HTR-8/SVneo (cell line): ENCODE measurements around the gene SCART1.
"Not testable (repeated sequence)": the region's sequence is repeated elsewhere in the genome, so short reads cannot be mapped to it uniquely, and the experiment has no call there.

Experiments used
- DNase-seq: peaks from one replicate; pipeline ENCODE4 v3.0.0; 2011; ENCODE audit warnings: low spot score, mixed read lengths; ENCODE audit not compliant: insufficient read length
- FAIRE-seq: peaks from 2 replicates; lab custom pipeline; 2011; peaks lifted over from hg19 to GRCh38; lab: Jason Lieb, UNC

Gene SCART1

GRCh38 chr10:133431888-133432613, 21.7 kb upstream of the SCART1 start:
- FAIRE-seq = not testable (repeated sequence)

GRCh38 chr10:133432789-133433188, 21.0 kb upstream of the SCART1 start:
- FAIRE-seq, DNase-seq: not testable (repeated sequence)

More at GRCh38 chr10:133431888-133432613, 21.7 kb upstream of the SCART1 start:
- not testable (repeated sequence) for DNase-seq

DNA sequence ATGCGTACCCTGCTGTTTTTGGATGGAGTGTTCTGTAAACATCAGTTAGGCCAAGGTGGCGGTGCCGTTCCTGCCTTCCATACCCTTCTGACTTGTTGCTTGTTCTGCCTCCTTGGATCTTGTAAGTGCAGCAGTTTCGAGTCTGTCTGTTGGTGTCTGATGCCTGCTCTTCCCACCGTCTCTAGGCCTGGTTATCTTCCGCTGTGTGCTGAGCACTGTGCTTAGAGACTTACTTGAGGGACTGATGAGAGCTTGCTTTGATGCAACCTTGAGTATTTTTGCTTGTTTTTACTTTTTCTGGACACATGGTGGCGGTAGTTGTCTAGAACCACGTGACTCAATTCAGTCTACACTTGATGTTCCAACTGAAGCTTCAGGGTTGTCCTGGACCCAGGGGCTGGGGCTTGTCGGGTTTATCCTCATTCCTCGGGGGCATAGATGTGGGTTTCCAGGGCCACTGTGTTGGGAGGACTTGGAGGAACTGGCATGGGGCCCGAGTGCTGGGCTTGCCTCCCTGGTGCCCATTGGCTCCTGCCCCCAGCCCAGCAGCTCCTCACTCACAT, 15.0 kb upstream of the SCART1 start:
- DNase-seq (peak; percentile 13), FAIRE-seq (no peak)

GRCh38 chr10:133439517-133440461, 14.0 kb upstream of the SCART1 start:
- no peak for DNase-seq
- no peak for FAIRE-seq

GRCh38 chr10:133440633-133441285, 13.0 kb upstream of the SCART1 start:
- no peak for FAIRE-seq
- no peak for DNase-seq

- not testable (repeated sequence) for DNase-seq, FAIRE-seq
These were observed 12.4 kb upstream of the SCART1 start for GRCh38 chr10:133441356-133441755.

DNA sequence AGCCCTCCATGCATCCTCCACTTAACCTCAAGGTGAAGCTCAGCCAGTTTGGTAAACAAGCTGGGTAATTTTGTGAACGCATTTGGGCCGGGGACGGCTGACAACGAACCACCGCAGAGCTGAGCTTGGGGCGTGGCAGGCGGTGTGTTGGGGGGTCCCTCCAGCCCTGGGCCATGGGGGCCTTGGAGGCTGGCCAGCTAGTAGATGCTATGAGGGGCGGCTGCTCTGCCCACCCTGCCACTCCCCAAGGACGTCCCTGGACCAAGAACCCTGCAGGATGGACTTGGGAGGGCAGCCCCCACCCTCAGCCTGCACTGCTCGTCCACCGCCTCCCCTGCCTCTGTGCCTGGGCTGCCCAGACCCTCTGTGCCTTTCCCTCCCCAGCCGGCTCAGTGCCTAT, 12.0 kb upstream of the SCART1 start:
- FAIRE-seq (no peak), DNase-seq (no peak)

DNA sequence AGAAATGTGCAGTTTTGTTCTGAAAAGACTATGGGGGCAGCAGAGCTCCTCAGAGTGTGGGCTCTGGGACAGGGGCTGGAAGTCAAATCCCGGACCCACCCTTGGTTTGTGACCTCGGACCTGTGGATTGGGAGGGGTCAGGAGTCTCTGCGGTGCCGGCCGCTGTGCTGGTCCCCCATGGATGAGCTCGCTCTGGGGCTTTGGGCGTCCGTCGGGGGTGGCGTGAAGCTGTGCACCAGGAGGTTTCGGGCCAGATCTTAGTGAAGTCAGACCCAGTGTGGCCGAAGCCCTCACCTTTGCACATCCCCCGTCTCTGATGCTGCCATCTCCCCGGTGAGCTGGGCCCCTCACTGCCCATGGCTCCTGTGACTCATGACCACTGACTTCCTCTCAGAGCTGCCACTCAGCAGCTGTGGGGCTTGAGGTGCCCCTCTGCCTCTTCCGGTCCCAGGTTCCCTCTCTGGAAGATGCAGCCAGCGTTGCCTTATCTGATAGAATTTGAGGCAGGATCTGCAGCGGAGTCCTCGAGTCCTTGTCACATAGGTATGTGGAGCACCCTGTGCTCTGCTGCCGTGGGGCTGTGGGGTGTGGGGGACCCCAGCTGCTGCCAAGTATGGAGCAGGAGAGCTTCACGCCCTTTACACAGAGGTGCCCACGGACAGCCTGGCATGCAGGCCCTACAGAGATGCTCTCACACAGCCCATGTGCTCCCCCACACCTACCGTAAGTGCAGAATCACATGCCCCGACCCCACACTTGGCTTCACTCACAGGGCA, 11.4 kb upstream of the SCART1 start:
- FAIRE-seq (no peak), DNase-seq (no peak)

GRCh38 chr10:133442967-133443924, 10.5 kb upstream of the SCART1 start:
- DNase-seq (no peak), FAIRE-seq (peak; percentile 16)

- DNase-seq = no peak
- FAIRE-seq = no peak
These were observed 9.1 kb upstream of the SCART1 start for GRCh38 chr10:133444342-133445267.

DNA sequence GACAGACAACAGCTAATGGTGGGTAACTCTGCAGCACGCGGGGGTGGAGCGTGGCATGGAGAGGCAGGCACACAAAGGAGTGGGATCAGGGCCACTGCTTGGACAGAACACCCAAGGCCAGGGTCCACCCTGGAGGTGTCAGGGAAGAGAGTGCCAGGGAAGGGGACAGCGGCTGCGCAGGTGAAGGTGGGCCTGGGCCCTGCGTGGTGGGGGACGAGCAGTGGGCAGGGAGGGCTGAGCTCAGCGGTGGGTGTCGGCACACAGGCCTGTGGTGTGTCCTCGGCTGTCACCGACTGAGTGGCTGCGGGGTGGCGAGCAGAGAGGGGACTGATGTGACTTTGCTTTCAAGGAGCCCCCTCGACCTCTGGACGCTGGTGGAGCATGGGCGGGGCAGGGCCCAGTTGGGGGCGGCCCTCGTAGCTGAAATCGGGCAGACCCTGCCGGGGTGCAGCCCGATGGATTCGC, 8.4 kb upstream of the SCART1 start:
- FAIRE-seq (no peak), DNase-seq (no peak)

- FAIRE-seq = no peak
- no peak for DNase-seq
These were observed 7.7 kb upstream of the SCART1 start for GRCh38 chr10:133445751-133446708.

- FAIRE-seq = no peak
These were observed 6.8 kb upstream of the SCART1 start for GRCh38 chr10:133446979-133447378.

DNA sequence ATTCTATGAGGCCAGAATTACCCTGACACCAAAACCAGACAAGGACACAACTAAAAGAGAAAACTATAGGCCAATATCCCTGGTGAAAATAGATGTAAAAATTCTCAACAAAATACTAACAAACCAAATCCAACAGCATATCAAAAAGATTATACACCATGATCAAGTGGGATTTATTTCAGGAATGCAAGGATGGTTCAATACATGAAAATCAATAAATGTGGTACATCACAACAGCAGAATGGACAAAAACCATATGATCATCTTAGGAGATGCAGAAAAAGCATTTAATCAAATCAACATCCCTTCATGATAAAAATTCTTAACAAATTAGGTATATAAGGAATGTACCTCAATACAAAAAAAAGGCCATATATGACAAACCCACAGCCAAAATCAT, 5.6 kb upstream of the SCART1 start:
- DNase-seq = no peak
- no peak for FAIRE-seq

More at GRCh38 chr10:133446979-133447378, 6.8 kb upstream of the SCART1 start:
- no peak for DNase-seq

GRCh38 chr10:133451346-133451745, 2.4 kb upstream of the SCART1 start:
- DNase-seq (no peak), FAIRE-seq (no peak)

- FAIRE-seq (no peak), DNase-seq (no peak)
These were observed 1.3 kb upstream of the SCART1 start for GRCh38 chr10:133452453-133452852.
